HEK293 (cell line): Measurements from ENCODE around the gene HDAC1.

ENCODE experiments used
- CTCF ChIP-seq: fragments of 450-650 bp; formaldehyde crosslinking; IDR thresholded peaks from 2 replicates; pipeline ENCODE4 v1.5.1; 2016; ENCODE audit warnings: missing biosample characterization, missing genetic modification characterization
- PRDM10 ChIP-seq: fragments of 450-650 bp; formaldehyde crosslinking; IDR thresholded peaks from 2 replicates; pipeline ENCODE4 v1.5.1; 2016; ENCODE audit warnings: missing biosample characterization, missing genetic modification characterization
- ZBTB21 ChIP-seq: fragments of 450-650 bp; formaldehyde crosslinking; IDR thresholded peaks from 2 replicates; pipeline ENCODE4 v1.5.1; 2017; ENCODE audit warnings: missing biosample characterization, missing genetic modification characterization
- ZFP37 ChIP-seq: fragments of 450-650 bp; formaldehyde crosslinking; IDR thresholded peaks from 2 replicates; pipeline ENCODE4 v1.5.1; 2016; ENCODE audit warnings: missing biosample characterization, missing genetic modification characterization
- ZNF175 ChIP-seq: fragments of 450-650 bp; formaldehyde crosslinking; IDR thresholded peaks from 2 replicates; pipeline ENCODE4 v1.5.1; 2016; ENCODE audit warnings: missing biosample characterization, missing genetic modification characterization

GRCh38 chr1:32367912-32368635 is 76.2 kb downstream of the HDAC1 start:
- no peak for TF ChIP-seq PRDM10
- TF ChIP-seq ZNF175 (tag by site-specific recombination), result no peak
- TF ChIP-seq ZFP37, result no peak
- TF ChIP-seq CTCF (tag by site-specific recombination), result no peak
- no peak for TF ChIP-seq ZBTB21 (tag by site-specific recombination)
